ENCODE data around the gene PHACTR2.
"Not testable (repeated sequence)": the region's sequence is repeated elsewhere in the genome, so short reads cannot be mapped to it uniquely, and the experiment has no call there.

Gene PHACTR2

DNA sequence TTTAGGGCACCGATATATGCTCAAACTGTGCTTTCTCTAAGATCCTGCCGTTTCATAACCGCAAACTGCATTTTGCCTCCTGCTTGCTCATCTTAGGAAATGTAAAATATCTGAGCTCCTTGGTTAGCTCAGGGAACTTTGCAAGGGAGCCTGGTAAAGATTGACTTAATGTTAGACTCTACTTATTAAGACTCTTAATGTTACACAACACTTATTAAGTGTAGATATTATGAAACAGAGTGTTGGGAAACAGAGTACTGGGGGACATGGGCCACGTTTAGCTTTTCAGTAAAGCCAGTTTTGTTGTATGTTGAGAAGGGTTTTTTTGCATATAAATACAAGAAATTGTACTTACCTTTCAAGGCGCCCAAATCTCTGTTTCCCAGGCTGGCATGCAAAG, 167.3 kb downstream of the PHACTR2 start:
- in situ Hi-C loops (cut with MboI; ENCODE audit: low sequenced_read_pairs): no loop called here

DNA sequence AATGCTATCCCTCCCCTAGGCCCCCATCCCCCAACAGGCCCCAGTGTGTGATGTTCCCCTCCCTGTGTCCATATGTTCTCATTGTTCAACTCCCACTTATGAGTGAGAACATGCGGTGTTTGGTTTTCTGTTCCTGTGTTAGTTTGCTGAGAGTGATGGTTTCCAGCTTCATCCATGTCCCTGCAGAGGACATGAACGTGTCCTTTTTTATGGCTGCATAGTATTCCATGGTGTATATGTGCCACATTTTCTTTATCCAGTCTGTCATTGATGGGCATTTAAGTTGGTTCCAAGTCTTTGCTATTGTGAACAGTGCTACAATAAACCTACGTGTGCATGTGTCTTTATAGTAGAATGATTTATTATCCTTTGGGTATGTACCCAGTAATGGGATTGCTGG, 173.9 kb downstream of the PHACTR2 start:
- in situ Hi-C loops (cut with MboI; ENCODE audit: low sequenced_read_pairs): not testable (repeated sequence)

DNA sequence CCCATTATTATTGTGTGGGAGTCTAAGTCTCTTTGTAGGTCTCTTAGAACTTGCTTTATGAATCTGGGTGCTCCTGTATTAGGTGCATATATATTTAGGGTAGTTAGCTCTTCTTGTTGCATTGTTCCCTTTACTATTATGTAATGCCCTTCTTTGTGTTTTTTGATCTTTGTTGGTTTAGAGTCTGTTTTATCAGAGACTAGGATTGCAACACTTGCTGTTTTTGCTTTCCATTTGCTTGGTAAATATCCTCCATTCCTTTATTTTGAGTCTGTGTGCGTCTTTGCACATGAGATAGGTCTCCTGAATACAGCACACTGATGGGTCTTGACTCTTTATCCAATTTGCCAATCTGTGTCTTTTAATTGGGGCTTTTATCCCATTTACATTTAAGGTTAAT, 177.3 kb downstream of the PHACTR2 start:
- in situ Hi-C loops (cut with MboI; ENCODE audit: low sequenced_read_pairs): not testable (repeated sequence)

DNA sequence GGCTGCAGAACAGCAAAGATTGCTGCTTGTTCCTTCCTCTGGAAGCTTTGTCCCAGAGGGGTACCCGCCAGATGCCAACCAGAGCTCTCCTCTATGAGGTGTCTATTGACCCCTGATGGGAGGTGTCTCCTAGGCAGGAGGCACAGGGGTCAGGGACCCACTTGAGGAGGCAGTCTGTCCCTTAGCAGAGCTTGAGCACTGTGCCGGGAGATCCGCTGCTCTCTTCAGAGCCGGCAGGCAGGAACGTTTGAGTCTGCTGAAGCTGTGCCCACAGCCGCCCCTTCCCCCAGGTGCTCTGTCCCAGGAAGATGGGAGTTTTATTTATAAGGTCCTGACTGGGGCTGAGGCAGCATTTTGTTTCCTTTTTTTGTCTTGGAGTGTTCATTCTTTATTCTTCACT, 179.0 kb downstream of the PHACTR2 start:
- in situ Hi-C loops (cut with MboI; ENCODE audit: low sequenced_read_pairs): not testable (repeated sequence)

DNA sequence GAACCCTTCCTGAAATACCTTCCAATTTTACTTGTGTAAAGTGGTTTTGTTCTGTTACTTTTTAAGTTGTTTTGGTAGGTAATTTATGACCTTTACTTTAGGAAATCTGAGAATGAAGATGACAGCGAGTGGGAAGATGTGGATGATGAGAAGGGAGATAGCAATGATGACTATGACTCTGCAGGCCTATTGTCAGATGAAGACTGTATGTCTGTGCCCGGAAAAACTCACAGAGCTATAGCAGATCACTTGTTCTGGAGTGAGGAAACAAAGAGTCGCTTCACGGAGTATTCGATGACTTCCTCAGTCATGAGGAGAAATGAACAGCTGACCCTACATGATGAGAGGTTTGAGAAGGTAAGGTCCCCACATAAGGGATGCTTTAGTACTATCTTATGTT, 179.9 kb downstream of the PHACTR2 start:
- in situ Hi-C loops (cut with MboI; ENCODE audit: low sequenced_read_pairs): no loop called here

DNA sequence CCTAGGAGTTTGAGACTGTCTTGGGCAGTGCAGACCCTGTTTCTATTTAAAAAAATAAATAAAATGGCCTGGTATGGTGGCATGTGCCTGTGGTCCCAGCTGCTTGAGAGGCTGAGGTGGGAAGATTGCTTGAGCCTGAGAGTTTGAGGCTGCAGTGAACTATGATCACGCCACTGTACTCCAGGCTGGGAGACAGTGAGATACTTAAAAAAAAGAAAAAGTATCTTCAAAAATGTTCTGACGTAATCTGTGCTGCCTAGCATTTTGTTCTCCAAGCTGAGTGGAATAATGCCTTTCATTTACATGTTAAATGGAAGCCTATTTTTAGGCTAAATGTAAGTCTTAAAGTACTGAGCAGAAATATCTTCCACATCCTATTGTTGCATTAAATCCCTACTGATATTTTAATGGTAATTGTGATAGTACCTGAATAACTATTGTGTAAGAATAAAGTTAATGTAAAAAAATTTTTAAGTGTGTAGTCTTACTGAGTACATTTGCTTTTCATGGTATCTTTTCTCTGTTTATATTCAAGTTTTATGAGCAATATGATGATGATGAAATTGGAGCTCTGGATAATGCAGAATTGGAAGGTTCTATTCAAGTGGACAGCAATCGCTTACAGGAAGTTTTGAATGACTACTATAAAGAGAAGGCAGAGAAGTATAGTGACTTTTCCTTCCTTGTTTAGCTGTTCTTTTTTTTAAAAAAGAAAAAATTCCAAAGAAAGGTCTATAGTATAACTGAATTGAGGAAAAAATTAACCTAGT, 182.3 kb downstream of the PHACTR2 start:
- in situ Hi-C loops (cut with MboI; ENCODE audit: low sequenced_read_pairs): no loop called here

DNA sequence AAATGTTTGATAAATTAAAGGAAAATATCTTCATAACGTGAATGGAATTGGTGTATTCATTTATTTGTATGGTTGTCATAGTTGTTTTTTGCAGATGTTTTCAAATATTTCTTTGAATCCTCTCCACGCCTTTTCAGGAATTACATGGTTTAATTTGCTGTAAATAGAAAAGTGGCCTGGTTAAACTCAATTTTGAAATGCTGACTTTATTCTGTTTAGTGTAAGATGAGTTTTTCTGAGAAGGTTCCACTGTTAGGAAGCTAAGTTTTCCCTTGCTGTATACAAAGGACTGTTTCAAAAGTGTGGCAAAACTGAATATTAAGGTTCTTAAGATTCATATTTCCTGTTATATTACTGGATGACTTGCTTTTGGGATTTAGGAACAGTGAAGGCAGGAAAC, 186.0 kb downstream of the PHACTR2 start:
- in situ Hi-C loops (cut with MboI; ENCODE audit: low sequenced_read_pairs): no loop called here

DNA sequence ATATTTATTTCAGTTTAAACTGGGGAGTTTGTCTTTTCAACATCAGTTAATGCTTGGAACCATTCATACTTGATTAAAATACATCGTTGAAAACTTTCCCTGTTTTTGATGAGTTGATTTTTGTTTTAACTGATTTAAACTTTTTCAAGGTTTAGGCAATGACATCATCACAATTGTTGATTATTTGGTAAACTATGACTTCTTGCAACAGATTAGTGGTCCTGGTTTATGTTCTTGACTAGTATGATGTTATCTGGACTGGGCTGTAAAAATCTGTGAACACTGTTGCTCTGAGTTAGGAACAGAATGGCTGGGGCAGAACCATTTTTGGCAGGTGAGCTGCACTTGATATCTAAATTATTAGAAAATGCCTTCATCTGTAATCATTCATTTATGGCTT, 186.5 kb downstream of the PHACTR2 start, which contains the start of gene ZC2HC1B:
Gene ZC2HC1B, plus strand, starts transcription at position 241 of the 400 bp plus-strand sequence. Its CDS starts 66 bp downstream, at position 307.
- in situ Hi-C loops (cut with MboI; ENCODE audit: low sequenced_read_pairs): no loop called here

DNA sequence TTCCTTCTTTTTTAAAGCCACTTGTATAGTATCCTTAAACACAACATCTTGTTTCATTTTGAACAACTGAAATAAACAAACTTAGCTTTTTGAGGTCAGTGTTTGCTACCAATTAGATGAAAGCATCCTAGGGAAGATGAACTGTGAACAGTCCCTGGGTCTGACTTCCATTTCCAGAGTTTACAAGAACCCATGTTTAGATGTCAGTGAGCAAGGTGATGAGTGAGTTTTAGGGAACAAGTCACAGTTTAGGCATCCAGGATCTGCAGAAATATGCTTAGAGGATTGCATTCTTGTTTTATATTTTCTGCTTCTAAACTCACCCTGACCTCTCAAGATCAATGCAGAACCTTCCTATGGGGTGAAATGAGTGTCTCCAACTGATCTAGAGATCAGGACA, 189.5 kb downstream of the PHACTR2 start:
- in situ Hi-C loops (cut with MboI; ENCODE audit: low sequenced_read_pairs): no loop called here

DNA sequence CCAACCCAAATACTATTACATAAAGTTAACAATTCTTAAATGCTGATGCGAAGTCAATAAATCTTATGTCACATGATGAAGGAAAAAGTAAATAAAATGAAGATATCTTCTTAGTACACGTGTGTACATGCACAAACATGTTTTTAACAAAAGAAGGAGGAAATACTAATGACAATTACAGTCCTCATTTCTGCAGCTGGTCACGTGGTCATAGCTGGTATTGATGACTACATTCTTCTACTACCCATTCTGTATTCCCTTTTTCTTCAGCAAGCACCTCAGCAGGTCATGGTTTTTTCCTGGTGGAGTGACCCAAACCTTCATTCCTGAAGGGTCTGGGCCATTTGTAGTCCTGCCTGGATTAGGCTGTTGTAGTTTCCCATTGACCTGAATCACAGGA, 191.0 kb downstream of the PHACTR2 start:
- in situ Hi-C loops (cut with MboI; ENCODE audit: low sequenced_read_pairs): not testable (repeated sequence)

DNA sequence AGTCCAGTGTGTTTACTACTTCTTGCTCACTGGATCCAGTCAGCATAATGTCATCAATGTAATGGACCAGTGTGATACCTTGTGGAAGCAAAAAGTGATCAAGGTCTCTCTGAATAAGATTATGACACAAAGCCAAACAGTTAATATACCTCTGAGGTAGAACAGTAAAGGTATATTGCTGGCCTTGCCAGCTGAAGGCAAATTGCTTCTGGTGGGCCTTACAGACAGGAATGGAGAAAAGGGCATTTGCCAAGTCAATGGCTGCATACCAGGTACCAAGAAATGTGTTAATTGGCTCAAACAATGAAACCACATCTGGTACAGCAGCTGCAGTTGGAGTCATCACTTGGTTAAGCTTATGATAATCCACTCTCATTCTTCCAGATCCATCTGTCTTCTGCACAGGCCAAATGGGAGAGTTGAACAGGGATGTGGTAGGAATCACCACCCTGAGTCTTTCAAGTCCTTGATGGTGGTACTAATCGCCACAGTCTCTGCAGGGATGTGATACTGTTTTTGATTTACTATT, 193.5 kb downstream of the PHACTR2 start:
- in situ Hi-C loops (cut with MboI; ENCODE audit: low sequenced_read_pairs): not testable (repeated sequence)

DNA sequence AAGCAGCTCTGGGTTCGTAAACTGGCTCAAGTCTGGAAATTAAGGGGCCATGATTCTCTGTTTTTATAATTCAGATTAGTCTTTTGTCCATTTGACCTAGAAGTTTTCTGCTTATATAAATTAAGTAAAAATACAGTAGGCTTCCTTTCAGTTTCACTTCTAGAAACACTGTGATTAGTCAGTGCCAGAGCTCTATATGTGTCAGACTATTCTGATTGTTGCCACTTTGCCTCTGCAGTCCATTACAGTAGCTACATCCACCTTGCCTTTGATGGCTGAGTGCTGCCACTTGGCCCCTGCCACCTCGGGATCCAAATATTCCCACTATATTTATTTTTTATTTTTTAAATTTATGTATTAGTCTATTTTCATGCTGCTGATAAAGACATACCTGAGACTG, 194.4 kb downstream of the PHACTR2 start:
- in situ Hi-C loops (cut with MboI; ENCODE audit: low sequenced_read_pairs): no loop called here

DNA sequence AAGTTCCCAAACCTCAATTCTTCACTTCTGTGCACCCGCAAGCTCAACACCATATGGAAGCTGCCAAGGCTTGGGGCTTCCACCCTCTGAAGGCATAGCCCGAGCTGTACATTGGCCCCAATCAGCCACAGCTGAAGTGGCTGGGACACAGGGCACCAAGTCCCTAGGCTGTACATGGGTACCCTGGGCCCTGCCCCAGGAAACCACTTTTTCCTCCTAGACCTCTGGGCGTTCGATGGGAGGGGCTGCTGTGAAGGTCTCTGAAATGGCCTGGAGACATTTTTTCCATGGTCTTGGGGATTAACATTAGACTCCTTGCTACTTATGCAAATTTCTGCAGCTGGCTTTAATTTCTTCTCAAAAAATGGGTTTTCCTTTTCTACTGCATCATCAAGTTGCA, 195.8 kb downstream of the PHACTR2 start:
- in situ Hi-C loops (cut with MboI; ENCODE audit: low sequenced_read_pairs): not testable (repeated sequence)

DNA sequence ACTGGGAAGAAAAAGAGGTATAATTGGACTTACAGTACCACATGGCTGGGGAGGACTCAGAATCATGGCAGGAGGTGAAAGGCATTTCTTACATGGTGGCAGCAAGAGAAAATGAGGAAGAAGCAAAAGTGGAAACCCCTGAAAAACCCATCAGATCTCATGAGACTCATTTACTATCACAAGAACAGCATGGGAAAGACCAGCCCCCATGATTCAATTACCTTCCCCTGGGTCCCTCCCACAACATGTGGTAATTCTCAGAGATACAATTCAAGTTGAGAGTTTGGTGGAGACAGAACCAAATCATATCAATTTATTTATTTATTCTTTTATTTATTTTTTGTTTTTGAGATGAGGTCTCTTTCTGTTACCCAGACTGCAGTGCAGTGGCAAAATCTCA, 196.7 kb downstream of the PHACTR2 start:
- in situ Hi-C loops (cut with MboI; ENCODE audit: low sequenced_read_pairs): not testable (repeated sequence)

DNA sequence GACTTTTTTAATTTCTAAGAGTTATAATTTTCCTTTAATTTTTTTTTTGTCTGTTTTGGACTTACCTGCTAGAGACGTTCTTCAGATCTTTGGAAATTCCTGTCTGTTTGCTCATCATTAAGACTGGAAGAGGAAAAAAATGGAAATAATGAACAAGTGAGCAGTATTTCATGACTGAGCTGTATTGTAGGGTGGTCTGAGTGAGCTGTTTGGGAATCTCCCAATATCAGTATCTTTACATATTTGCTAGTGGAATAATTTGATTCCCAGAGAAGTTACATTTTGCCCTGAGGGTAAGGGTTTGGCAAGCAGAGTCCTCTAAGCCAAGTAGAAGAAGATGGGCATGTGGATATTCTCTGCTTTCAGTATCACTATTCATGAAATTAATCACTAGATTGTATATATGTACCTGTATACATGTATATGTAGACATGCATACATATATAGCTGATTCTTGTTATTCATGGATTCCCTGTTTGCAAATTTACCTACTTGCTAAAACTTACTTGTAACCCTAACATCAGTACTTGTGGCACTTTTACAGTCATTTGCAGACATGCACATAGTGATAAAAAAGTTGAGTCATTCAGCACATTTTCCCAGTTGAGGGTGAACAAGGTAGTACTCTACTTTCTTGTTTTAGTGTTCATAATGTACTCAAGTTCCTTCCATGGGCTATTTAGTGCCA, 200.0 kb downstream of the PHACTR2 start:
- in situ Hi-C loops (cut with MboI; ENCODE audit: low sequenced_read_pairs): no loop called here

DNA sequence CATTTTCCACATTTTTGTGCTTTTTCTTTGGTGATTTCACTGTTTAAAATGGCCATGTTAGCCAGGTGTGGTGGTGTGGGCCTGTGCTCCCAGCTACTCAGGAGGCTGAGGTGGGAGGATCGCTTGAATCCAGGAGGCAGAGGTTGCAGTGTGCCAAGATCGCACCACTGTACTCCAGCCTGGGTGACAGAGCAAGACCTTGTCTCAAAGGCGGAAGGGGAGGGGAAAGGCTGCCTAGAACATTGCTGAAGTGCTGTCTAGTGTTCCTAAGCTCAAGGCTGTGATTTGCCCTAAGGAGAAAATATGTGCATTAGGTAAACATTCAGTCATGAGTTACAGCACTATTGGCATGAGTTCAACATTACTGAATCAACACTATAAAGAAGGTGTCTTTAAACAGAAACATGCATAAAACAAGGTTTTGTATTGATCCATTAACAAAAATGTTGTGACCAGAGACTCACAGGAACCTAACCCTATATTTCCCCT, 200.6 kb downstream of the PHACTR2 start:
- in situ Hi-C loops (cut with MboI; ENCODE audit: low sequenced_read_pairs): no loop called here

DNA sequence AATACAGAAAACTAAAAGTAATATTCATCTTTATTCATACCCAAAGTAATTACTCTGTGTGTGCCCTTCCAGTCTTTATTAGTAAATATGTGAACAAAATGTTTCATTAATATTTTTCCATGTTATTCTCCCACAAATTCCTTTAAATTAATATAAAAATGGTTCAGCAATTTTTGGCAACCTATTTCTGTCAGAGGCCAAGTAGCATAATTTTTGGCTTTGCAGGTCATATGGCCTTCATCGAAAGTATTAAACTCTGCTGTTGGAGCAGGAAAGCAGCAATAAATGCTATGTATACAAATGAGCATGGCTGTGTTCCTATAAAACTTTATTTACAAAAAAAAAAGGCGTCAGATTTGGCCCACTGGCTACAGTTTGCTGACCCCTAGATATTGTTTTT, 202.6 kb downstream of the PHACTR2 start:
- in situ Hi-C loops (cut with MboI; ENCODE audit: low sequenced_read_pairs): no loop called here
